Ascending aorta (tissue), 2 donors: ENCODE measurements around the gene MRO. TPM values are rescaled to one million over a fixed set of nuclear protein-coding genes. Genes with fewer than 3 reads are reported as not detected.

ENCODE experiments used
- DNase-seq, 2 donors: peaks; one replicate each; pipeline ENCODE4 v3.0.0-alpha.2; 2019; ENCODE audit warnings: low spot score in 2 of 2
- H3K27ac ChIP-seq, 2 donors: fragments of 200-600 bp; sonication (generic); one replicate each; pipeline ENCODE4 v1.5.1; 2016 to 2017; ENCODE audit warnings: mild to moderate bottlenecking in 1 of 2
- H3K27me3 ChIP-seq: fragments of 200-600 bp; sonication (generic); one replicate; pipeline ENCODE4 v1.5.1; 2017
- H3K36me3 ChIP-seq, 2 donors: fragments of 200-600 bp; sonication (generic); one replicate each; pipeline ENCODE4 v1.5.1; 2016
- H3K4me1 ChIP-seq, 2 donors: fragments of 200-600 bp; sonication (generic); one replicate each; pipeline ENCODE4 v1.5.1; 2016 to 2017; ENCODE audit warnings: mild to moderate bottlenecking in 1 of 2
- H3K4me3 ChIP-seq, 2 donors: fragments of 200-600 bp; sonication (generic); one replicate each; pipeline ENCODE4 v1.5.1; 2016 to 2017; ENCODE audit warnings: mild to moderate bottlenecking in 1 of 2
- H3K9me3 ChIP-seq, 2 donors: fragments of 200-600 bp; sonication (generic); one replicate each; pipeline ENCODE4 v1.5.1; 2016
- intact Hi-C: fragments of 100-400 bp; cut with DNase I; formaldehyde crosslinking; loops from one replicate; pipeline ENCODE4 v1.15.1; 2023
- total RNA-seq: library from RNA; depleted of rRNA; stranded (reverse); fragments of >200 nt; gene quantifications from one replicate; pipeline ENCODE4 v1.1.0, GENCODE V29; 2016
- TF ChIP-seq, protein P1 (sequence below), 3 experiments: fragments of 200-600 bp in 2 of 3; fragments of 450-650 bp in 1 of 3; sonication (generic) in 2 of 3; IDR thresholded peaks; one replicate each; pipeline ENCODE4 v1.5.1; 2016 to 2019; ENCODE audit warnings: antibody characterized with exemption in 3 of 3, mild to moderate bottlenecking in 1 of 3, moderate library complexity in 1 of 3

The MRO gene
- total RNA-seq, 1 donor from 2014 or later = 1.4 TPM

- H3K4me3 ChIP-seq = no peak overlapping the region
- no peaks in the 10 kb centered on the region for H3K27me3 ChIP-seq
- H3K9me3 ChIP-seq = no peaks in the 10 kb centered on the region
- H3K36me3 ChIP-seq = no peaks in the 10 kb centered on the region
- no peak for DNase-seq
- H3K27ac ChIP-seq = no peak overlapping the region
- H3K4me1 ChIP-seq = no peaks in the 10 kb centered on the region
- intact Hi-C loops = no loop called here
- TF ChIP-seq, protein P1, sequence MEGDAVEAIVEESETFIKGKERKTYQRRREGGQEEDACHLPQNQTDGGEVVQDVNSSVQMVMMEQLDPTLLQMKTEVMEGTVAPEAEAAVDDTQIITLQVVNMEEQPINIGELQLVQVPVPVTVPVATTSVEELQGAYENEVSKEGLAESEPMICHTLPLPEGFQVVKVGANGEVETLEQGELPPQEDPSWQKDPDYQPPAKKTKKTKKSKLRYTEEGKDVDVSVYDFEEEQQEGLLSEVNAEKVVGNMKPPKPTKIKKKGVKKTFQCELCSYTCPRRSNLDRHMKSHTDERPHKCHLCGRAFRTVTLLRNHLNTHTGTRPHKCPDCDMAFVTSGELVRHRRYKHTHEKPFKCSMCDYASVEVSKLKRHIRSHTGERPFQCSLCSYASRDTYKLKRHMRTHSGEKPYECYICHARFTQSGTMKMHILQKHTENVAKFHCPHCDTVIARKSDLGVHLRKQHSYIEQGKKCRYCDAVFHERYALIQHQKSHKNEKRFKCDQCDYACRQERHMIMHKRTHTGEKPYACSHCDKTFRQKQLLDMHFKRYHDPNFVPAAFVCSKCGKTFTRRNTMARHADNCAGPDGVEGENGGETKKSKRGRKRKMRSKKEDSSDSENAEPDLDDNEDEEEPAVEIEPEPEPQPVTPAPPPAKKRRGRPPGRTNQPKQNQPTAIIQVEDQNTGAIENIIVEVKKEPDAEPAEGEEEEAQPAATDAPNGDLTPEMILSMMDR (IDR thresholded peaks at IDR 0.05) = no peak
Observed at GRCh38 chr18:50753311-50753710, 66.5 kb downstream of the MRO start.

GRCh38 chr18:50751947-50752346 lies 67.9 kb downstream of the MRO start:
- no peak for DNase-seq
- intact Hi-C loops = no loop called here
- TF ChIP-seq, protein P1 (IDR thresholded peaks at IDR 0.05) = no peak

GRCh38 chr18:50751490-50751889 lies 68.3 kb downstream of the MRO start:
- Histone ChIP-seq H3K36me3 (no peaks in the 10 kb centered on the region), H3K4me3 (no peak overlapping the region), H3K27me3 (no peaks in the 10 kb centered on the region), H3K9me3 (no peaks in the 10 kb centered on the region), H3K27ac (no peak overlapping the region), H3K4me1 (no peaks in the 10 kb centered on the region)
- TF ChIP-seq, protein P1 (IDR thresholded peaks at IDR 0.05) = no peak
- intact Hi-C loops = no loop called here
- DNase-seq = no peak

More at GRCh38 chr18:50751947-50752346, 67.9 kb downstream of the MRO start:
- H3K4me1 ChIP-seq = no peaks in the 10 kb centered on the region
- H3K36me3 ChIP-seq = no peaks in the 10 kb centered on the region
- H3K4me3 ChIP-seq = no peak overlapping the region
- H3K27me3 ChIP-seq = no peaks in the 10 kb centered on the region
- no peaks in the 10 kb centered on the region for H3K9me3 ChIP-seq
- H3K27ac ChIP-seq = no peak overlapping the region

DNA sequence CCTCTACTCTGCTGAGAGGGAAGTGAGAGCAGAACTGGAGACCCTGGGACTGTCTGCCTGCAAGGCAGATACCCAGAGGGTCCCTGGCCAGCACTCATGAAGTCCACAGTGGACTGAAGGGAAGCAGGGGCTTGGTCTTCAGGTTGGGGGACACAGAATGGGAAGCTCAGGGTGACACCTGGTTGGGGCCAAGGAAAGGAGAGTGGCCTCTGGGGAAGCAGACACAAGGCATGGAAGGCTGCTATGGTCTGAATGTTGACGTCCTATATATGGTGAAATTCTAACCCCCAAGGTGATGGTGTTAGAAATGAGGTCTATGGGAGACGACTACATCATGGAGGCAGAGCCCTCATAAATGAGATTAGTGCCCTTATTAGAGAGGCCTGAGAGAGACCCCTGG lies 69.3 kb downstream of the MRO start:
- intact Hi-C loops = no loop called here
- Histone ChIP-seq H3K4me1 (no peaks in the 10 kb centered on the region), H3K9me3 (no peaks in the 10 kb centered on the region), H3K36me3 (no peaks in the 10 kb centered on the region), H3K27me3 (no peaks in the 10 kb centered on the region), H3K4me3 (no peak overlapping the region), H3K27ac (no peak overlapping the region)
- no peak for DNase-seq
- TF ChIP-seq, protein P1 (IDR thresholded peaks at IDR 0.05) = no peak

DNA sequence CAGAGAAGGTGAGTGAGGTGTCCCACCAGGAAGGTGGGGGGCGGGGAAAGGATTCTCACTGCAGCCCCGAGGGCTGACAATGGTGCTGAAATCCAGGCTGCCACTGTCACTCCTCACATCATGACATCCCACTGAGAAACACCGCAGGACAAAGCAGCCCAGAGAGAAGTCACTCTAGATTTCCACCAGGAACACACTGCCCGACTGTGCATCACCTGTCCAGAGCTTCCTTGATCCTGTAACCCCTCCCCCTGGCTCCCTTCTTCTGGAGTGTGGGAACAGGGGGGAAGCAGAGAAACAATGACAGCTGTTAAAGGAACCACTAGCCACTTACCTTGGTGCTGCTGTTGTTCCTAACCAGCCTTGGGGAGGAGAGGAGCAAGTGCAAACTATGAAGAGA lies 69.9 kb downstream of the MRO start:
- Histone ChIP-seq H3K36me3 (no peaks in the 10 kb centered on the region), H3K4me3 (no peak overlapping the region), H3K27me3 (no peaks in the 10 kb centered on the region), H3K4me1 (no peaks in the 10 kb centered on the region), H3K9me3 (no peaks in the 10 kb centered on the region), H3K27ac (no peak overlapping the region)
- DNase-seq = no peak
- intact Hi-C loops = no loop called here
- TF ChIP-seq, protein P1 (IDR thresholded peaks at IDR 0.05) = no peak

DNA sequence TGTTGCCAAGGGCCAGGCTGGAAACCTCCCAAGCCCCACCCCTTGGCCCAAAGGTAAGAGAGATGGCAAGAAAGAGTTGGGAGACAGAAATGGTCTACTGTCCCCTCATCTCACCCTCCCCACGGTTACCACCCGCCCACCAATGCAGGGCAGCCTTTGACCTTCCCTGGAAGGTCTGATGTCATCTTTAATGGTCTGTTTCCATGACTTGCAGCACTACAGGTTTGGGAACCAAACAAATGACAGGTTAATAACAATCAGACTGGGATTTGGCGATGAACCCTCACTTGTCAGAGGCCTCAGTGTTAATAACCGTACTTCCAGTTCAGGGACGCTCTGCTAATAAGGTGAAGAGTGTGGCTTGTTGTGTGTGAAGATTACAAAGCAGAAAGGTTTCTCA lies 70.4 kb downstream of the MRO start:
- H3K4me1 ChIP-seq = no peaks in the 10 kb centered on the region
- intact Hi-C loops = no loop called here

More for the DNA sequence above, 70.4 kb downstream of the MRO start:
- no peak for DNase-seq
- H3K27ac ChIP-seq = no peak overlapping the region
- no peak overlapping the region for H3K4me3 ChIP-seq
- TF ChIP-seq, protein P1 (IDR thresholded peaks at IDR 0.05) = no peak
- no peaks in the 10 kb centered on the region for H3K36me3 ChIP-seq
- no peaks in the 10 kb centered on the region for H3K9me3 ChIP-seq
- H3K27me3 ChIP-seq = no peaks in the 10 kb centered on the region
